ENCODE data around the gene PES1. TPM values are rescaled to one million over a fixed set of nuclear protein-coding genes. Genes with fewer than 3 reads are reported as not detected.

The PES1 gene
- polyA plus RNA-seq = 58.6 TPM
- long read RNA-seq, donor 1, transcript PES1-202 (15 exons, 2,295 nt) = major isoform, 15 of 15 reads
- long read RNA-seq, donor 1, partial matches to known transcripts = 0 of 15 reads
- long read RNA-seq, donor 1, other reads (novel, unspliced or antisense) = 0 of 15 reads
- long read RNA-seq, donor 2, transcript PES1-202 (15 exons, 2,295 nt) = major isoform, 14 of 234 reads
- long read RNA-seq, donor 2, partial matches to known transcripts = 158 of 234 reads
- long read RNA-seq, donor 2, other reads (novel, unspliced or antisense) = 58 of 234 reads
- long read RNA-seq, donor 3, transcript PES1-202 (15 exons, 2,295 nt) = major isoform, 8 of 15 reads
- long read RNA-seq, donor 3, partial matches to known transcripts = 0 of 15 reads
- long read RNA-seq, donor 3, other reads (novel, unspliced or antisense) = 0 of 15 reads
- long read RNA-seq, donor 4 = 0 reads
- long read RNA-seq, donor 5, transcript PES1-202 (15 exons, 2,295 nt) = major isoform, 7 of 8 reads
- long read RNA-seq, donor 5, partial matches to known transcripts = 0 of 8 reads
- long read RNA-seq, donor 5, other reads (novel, unspliced or antisense) = 0 of 8 reads
- long read RNA-seq, donor 6, transcript PES1-202 (15 exons, 2,295 nt) = major isoform, 11 of 37 reads
- long read RNA-seq, donor 6, partial matches to known transcripts = 18 of 37 reads
- long read RNA-seq, donor 6, other reads (novel, unspliced or antisense) = 5 of 37 reads
- long read RNA-seq, donor 7, partial matches to known transcripts = 0 of 8 reads
- long read RNA-seq, donor 7, other reads (novel, unspliced or antisense) = 0 of 8 reads
- long read RNA-seq, donor 8, transcript PES1-202 (15 exons, 2,295 nt) = major isoform, 14 of 119 reads
- long read RNA-seq, donor 8, partial matches to known transcripts = 74 of 119 reads
- long read RNA-seq, donor 8, other reads (novel, unspliced or antisense) = 24 of 119 reads
- long read RNA-seq, donor 9, transcript PES1-202 (15 exons, 2,295 nt) = major isoform, 9 of 65 reads
- long read RNA-seq, donor 9, partial matches to known transcripts = 36 of 65 reads
- long read RNA-seq, donor 9, other reads (novel, unspliced or antisense) = 19 of 65 reads
- long read RNA-seq, donor 10, transcript PES1-202 (15 exons, 2,295 nt) = major isoform, 10 of 18 reads
- long read RNA-seq, donor 10, partial matches to known transcripts = 0 of 18 reads
- long read RNA-seq, donor 10, other reads (novel, unspliced or antisense) = 0 of 18 reads
- long read RNA-seq, donor 11, transcript PES1-202 (15 exons, 2,295 nt) = major isoform, 7 of 11 reads
- long read RNA-seq, donor 11, partial matches to known transcripts = 0 of 11 reads
- long read RNA-seq, donor 11, other reads (novel, unspliced or antisense) = 0 of 11 reads

- Histone ChIP-seq H3K36me3 (ENCODE audit: control insufficient read depth, insufficient read depth, low read length) (peaks cover 27% of the 10 kb centered on the region), H3K27me3 (ENCODE audit: control insufficient read depth, insufficient read depth, low read length) (peaks cover 3% of the 10 kb centered on the region), H3K4me3 (ENCODE audit: low read length) (peak within 1 kb of the TSS; percentile 84), H3K27ac (ENCODE audit: low read length) (peak within 1 kb of the TSS; percentile 67), H3K4me1 (ENCODE audit: control insufficient read depth, insufficient read depth, low read length) (peaks cover 3% of the 10 kb centered on the region), H3K9me3 (ENCODE audit: control insufficient read depth, low read depth, low read length) (no peaks in the 10 kb centered on the region)
- peak; percentile 99 for DNase-seq
- no CpG with 5 or more reads among the region's 49 CpGs for WGBS (ENCODE audit: insufficient coverage, low lambda C conversion rate)
These were observed at the start of gene PES1 for GRCh38 chr22:30591588-30592359. Gene PES1, minus strand, starts transcription at chr22:30591910. Its CDS starts 77 bp downstream, at chr22:30591833.

GRCh38 chr22:30640839-30641430 lies 49.2 kb upstream of the PES1 start:
- Histone ChIP-seq H3K9me3 (ENCODE audit: control insufficient read depth, low read depth, low read length) (no peaks in the 10 kb centered on the region), H3K36me3 (ENCODE audit: control insufficient read depth, insufficient read depth, low read length) (no peaks in the 10 kb centered on the region), H3K4me3 (ENCODE audit: low read length) (no peak overlapping the region), H3K27me3 (ENCODE audit: control insufficient read depth, insufficient read depth, low read length) (no peaks in the 10 kb centered on the region), H3K27ac (ENCODE audit: low read length) (no peak overlapping the region), H3K4me1 (ENCODE audit: control insufficient read depth, insufficient read depth, low read length) (peaks cover 12% of the 10 kb centered on the region)
- WGBS (ENCODE audit: insufficient coverage, low lambda C conversion rate) = no CpG with 5 or more reads among the region's 4 CpGs
- DNase-seq = no peak

GRCh38 chr22:30640361-30640760 lies 48.7 kb upstream of the PES1 start:
- Histone ChIP-seq H3K4me1 (ENCODE audit: control insufficient read depth, insufficient read depth, low read length) (peaks cover 13% of the 10 kb centered on the region), H3K9me3 (ENCODE audit: control insufficient read depth, low read depth, low read length) (no peaks in the 10 kb centered on the region), H3K27me3 (ENCODE audit: control insufficient read depth, insufficient read depth, low read length) (no peaks in the 10 kb centered on the region), H3K36me3 (ENCODE audit: control insufficient read depth, insufficient read depth, low read length) (no peaks in the 10 kb centered on the region), H3K27ac (ENCODE audit: low read length) (no peak overlapping the region), H3K4me3 (ENCODE audit: low read length) (no peak overlapping the region)
- DNase-seq = no peak
- WGBS (ENCODE audit: insufficient coverage, low lambda C conversion rate) = no CpG with 5 or more reads among the region's 4 CpGs

GRCh38 chr22:30637701-30638114 lies 46.0 kb upstream of the PES1 start:
- H3K9me3 ChIP-seq (ENCODE audit: control insufficient read depth, low read depth, low read length) = no peaks in the 10 kb centered on the region
- WGBS (ENCODE audit: insufficient coverage, low lambda C conversion rate) = no CpG with 5 or more reads among the region's 1 CpG
- no peak overlapping the region for H3K4me3 ChIP-seq (ENCODE audit: low read length)
- peaks cover 13% of the 10 kb centered on the region for H3K4me1 ChIP-seq (ENCODE audit: control insufficient read depth, insufficient read depth, low read length)
- H3K36me3 ChIP-seq (ENCODE audit: control insufficient read depth, insufficient read depth, low read length) = no peaks in the 10 kb centered on the region
- H3K27ac ChIP-seq (ENCODE audit: low read length) = no peak overlapping the region
- no peaks in the 10 kb centered on the region for H3K27me3 ChIP-seq (ENCODE audit: control insufficient read depth, insufficient read depth, low read length)
- no peak for DNase-seq

GRCh38 chr22:30636226-30637077 lies 44.7 kb upstream of the PES1 start:
- peaks cover 13% of the 10 kb centered on the region for H3K4me1 ChIP-seq (ENCODE audit: control insufficient read depth, insufficient read depth, low read length)
- peaks cover 3% of the 10 kb centered on the region for H3K9me3 ChIP-seq (ENCODE audit: control insufficient read depth, low read depth, low read length)
- H3K27me3 ChIP-seq (ENCODE audit: control insufficient read depth, insufficient read depth, low read length) = no peaks in the 10 kb centered on the region
- DNase-seq = peak in 1 of 2 donors; percentile 23
- no CpG with 5 or more reads among the region's 45 CpGs for WGBS (ENCODE audit: insufficient coverage, low lambda C conversion rate)
- no peak overlapping the region for H3K27ac ChIP-seq (ENCODE audit: low read length)
- H3K4me3 ChIP-seq (ENCODE audit: low read length) = peak overlapping the region; percentile 41
- H3K36me3 ChIP-seq (ENCODE audit: control insufficient read depth, insufficient read depth, low read length) = no peaks in the 10 kb centered on the region

- H3K27me3 ChIP-seq (ENCODE audit: control insufficient read depth, insufficient read depth, low read length) = no peaks in the 10 kb centered on the region
- peaks cover 3% of the 10 kb centered on the region for H3K9me3 ChIP-seq (ENCODE audit: control insufficient read depth, low read depth, low read length)
- H3K36me3 ChIP-seq (ENCODE audit: control insufficient read depth, insufficient read depth, low read length) = no peaks in the 10 kb centered on the region
- H3K4me1 ChIP-seq (ENCODE audit: control insufficient read depth, insufficient read depth, low read length) = peaks cover 13% of the 10 kb centered on the region
- H3K4me3 ChIP-seq (ENCODE audit: low read length) = peak within 1 kb of the TSS; percentile 41
- DNase-seq = peak; percentile 72 to 77
- peak within 1 kb of the TSS; percentile 57 for H3K27ac ChIP-seq (ENCODE audit: low read length)
- WGBS (ENCODE audit: insufficient coverage, low lambda C conversion rate) = no CpG with 5 or more reads among the region's 75 CpGs
These were observed 43.8 kb upstream of the PES1 start, which contains the start of gene SLC35E4 for GRCh38 chr22:30635273-30636225. Gene SLC35E4, plus strand, starts transcription at chr22:30635781. Its CDS starts 670 bp downstream, at chr22:30636451.

GRCh38 chr22:30634471-30635233 lies 42.9 kb upstream of the PES1 start:
- peaks cover 3% of the 10 kb centered on the region for H3K9me3 ChIP-seq (ENCODE audit: control insufficient read depth, low read depth, low read length)
- H3K4me3 ChIP-seq (ENCODE audit: low read length) = peak overlapping the region; percentile 7
- H3K27me3 ChIP-seq (ENCODE audit: control insufficient read depth, insufficient read depth, low read length) = no peaks in the 10 kb centered on the region
- H3K36me3 ChIP-seq (ENCODE audit: control insufficient read depth, insufficient read depth, low read length) = no peaks in the 10 kb centered on the region
- peak; percentile 80 to 85 for DNase-seq
- 0% methylated on average over 2 of the region's 29 CpGs for whole genome bisulfite sequencing (ENCODE audit: insufficient coverage, low lambda C conversion rate)
- H3K27ac ChIP-seq (ENCODE audit: low read length) = peak overlapping the region; percentile 57
- peaks cover 13% of the 10 kb centered on the region for H3K4me1 ChIP-seq (ENCODE audit: control insufficient read depth, insufficient read depth, low read length)

All from large intestine (tissue), 12 donors.